ENCODE results near the gene HCRTR1.

The HCRTR1 gene

DNA sequence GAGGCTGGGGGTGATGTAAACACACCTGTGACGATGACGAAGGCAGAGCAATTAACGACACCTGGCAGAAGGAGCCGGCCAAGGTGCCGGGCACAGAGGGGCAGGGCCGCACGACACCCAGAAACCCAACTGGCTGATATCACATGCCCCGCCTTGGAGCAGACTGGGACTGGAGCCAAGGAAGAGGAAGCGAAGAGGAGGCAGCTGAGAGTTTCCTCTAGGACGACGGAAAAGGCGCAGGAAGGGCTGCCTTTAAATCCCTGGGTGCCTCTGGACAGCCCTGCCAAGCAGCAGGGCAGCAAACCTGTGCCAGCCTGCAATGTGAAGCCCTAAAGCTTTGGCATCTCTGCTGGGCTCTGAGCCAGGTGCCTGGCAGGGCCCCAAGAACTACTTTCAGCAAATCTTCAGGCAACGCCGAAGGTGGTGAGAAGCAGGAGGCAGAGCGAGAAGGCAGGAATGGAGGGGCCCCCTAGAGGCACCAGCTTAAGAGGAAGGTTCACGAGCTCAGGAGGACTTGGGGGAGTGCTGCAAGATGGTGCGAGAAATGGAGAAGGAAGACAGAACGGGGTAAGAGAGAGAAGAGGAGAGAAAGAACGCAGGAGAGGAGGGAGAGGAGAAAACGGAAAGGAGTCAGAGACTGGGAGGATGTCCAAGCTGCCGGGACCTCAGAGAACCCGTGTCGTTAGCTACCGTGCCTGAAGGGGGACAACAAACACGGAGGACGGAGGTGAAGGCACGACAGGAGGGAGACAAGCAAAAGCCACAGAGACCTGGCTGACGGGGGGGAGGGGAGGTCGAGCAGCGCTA, 52.5 kb downstream of the HCRTR1 start:
- H3K27me3 ChIP-seq (ENCODE audit: control insufficient read depth, insufficient read depth, low read length): no peaks in the 10 kb centered on the region
- no peak for DNase-seq (ENCODE audit: low read depth, low spot score)
- H3K36me3 ChIP-seq (ENCODE audit: control insufficient read depth, insufficient read depth, low read length): no peaks in the 10 kb centered on the region
- H3K4me1 ChIP-seq (ENCODE audit: control insufficient read depth, insufficient read depth, low read length): 0 out of 2 replicates have a peak, but pooled peaks cover 1% of the 10 kb centered on the region
- no peaks in the 10 kb centered on the region for H3K9me3 ChIP-seq (ENCODE audit: control insufficient read depth, insufficient read depth, low read length)
- no peak overlapping the region for H3K27ac ChIP-seq (ENCODE audit: low read length)
- H3K4me3 ChIP-seq (ENCODE audit: low read length): no peak overlapping the region
- WGBS (ENCODE audit: insufficient coverage, insufficient read length): no CpG with 5 or more reads among the region's 30 CpGs

DNA sequence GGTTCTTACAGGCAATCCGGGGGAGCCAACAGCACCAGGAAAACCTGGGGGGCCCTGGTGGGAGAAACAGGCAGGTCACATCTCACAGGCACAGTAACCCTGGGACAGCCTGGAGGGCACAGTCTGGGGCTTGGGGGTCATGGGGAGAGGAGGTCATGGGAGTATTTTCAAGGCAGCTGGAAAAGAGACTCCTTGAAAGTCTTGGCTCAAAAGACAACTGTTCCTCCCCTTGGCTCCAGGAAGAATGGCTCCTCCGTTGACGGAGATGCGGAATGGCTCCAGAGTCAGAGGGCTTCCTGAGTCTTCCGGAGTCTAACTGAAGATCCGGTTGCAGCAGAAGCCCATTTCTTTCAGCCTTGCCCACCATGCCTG, 53.1 kb downstream of the HCRTR1 start:
- DNase-seq (ENCODE audit: low read depth, low spot score): no peak
- H3K36me3 ChIP-seq (ENCODE audit: control insufficient read depth, insufficient read depth, low read length): no peaks in the 10 kb centered on the region
- H3K9me3 ChIP-seq (ENCODE audit: control insufficient read depth, insufficient read depth, low read length): no peaks in the 10 kb centered on the region
- no CpG with 5 or more reads among the region's 6 CpGs for WGBS (ENCODE audit: insufficient coverage, insufficient read length)
- no peaks in the 10 kb centered on the region for H3K27me3 ChIP-seq (ENCODE audit: control insufficient read depth, insufficient read depth, low read length)
- no peak overlapping the region for H3K4me3 ChIP-seq (ENCODE audit: low read length)
- H3K27ac ChIP-seq (ENCODE audit: low read length): no peak overlapping the region
- H3K4me1 ChIP-seq (ENCODE audit: control insufficient read depth, insufficient read depth, low read length): 0 out of 2 replicates have a peak, but pooled peaks cover 1% of the 10 kb centered on the region

DNA sequence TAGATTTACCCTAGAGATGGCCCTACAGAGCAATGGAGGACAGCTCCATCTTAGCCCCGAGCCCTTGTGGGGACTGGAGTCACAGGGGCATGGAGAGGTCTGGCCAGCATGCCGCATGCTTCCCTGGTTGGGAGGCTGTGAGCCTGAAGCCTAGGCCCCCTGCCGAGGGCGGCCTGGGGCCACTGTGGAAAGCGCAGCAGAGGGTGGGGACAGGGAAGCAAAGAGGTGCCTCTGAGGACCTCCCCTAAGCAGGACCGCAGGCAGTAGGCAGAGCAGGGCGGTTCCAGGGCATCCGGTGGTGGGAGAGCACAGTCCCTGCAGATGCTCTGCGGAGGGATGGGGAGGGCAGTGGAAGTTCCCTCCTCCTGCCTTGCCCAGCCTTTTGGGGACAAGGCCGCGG, 53.7 kb downstream of the HCRTR1 start:
- no peaks in the 10 kb centered on the region for H3K36me3 ChIP-seq (ENCODE audit: control insufficient read depth, insufficient read depth, low read length)
- no CpG with 5 or more reads among the region's 11 CpGs for WGBS (ENCODE audit: insufficient coverage, insufficient read length)
- no peak for DNase-seq (ENCODE audit: low read depth, low spot score)
- H3K27me3 ChIP-seq (ENCODE audit: control insufficient read depth, insufficient read depth, low read length): no peaks in the 10 kb centered on the region
- no peaks in the 10 kb centered on the region for H3K9me3 ChIP-seq (ENCODE audit: control insufficient read depth, insufficient read depth, low read length)
- H3K27ac ChIP-seq (ENCODE audit: low read length): no peak overlapping the region
- no peak overlapping the region for H3K4me3 ChIP-seq (ENCODE audit: low read length)
- H3K4me1 ChIP-seq (ENCODE audit: control insufficient read depth, insufficient read depth, low read length): 0 out of 2 replicates have a peak, but pooled peaks cover 1% of the 10 kb centered on the region

GRCh38 chr1:31671561-31672201, 54.2 kb downstream of the HCRTR1 start:
- Histone ChIP-seq H3K4me3 (ENCODE audit: low read length) (no peak overlapping the region), H3K27ac (ENCODE audit: low read length) (no peak overlapping the region), H3K36me3 (ENCODE audit: control insufficient read depth, insufficient read depth, low read length) (no peaks in the 10 kb centered on the region), H3K4me1 (ENCODE audit: control insufficient read depth, insufficient read depth, low read length) (0 out of 2 replicates have a peak, but pooled peaks cover 1% of the 10 kb centered on the region), H3K9me3 (ENCODE audit: control insufficient read depth, insufficient read depth, low read length) (no peaks in the 10 kb centered on the region), H3K27me3 (ENCODE audit: control insufficient read depth, insufficient read depth, low read length) (no peaks in the 10 kb centered on the region)
- DNase-seq (ENCODE audit: low read depth, low spot score): no peak
- WGBS (ENCODE audit: insufficient coverage, insufficient read length): no CpG with 5 or more reads among the region's 8 CpGs

- WGBS (ENCODE audit: insufficient coverage, insufficient read length): no CpG with 5 or more reads among the region's 13 CpGs
- no peaks in the 10 kb centered on the region for H3K9me3 ChIP-seq (ENCODE audit: control insufficient read depth, insufficient read depth, low read length)
- H3K36me3 ChIP-seq (ENCODE audit: control insufficient read depth, insufficient read depth, low read length): no peaks in the 10 kb centered on the region
- no peaks in the 10 kb centered on the region for H3K27me3 ChIP-seq (ENCODE audit: control insufficient read depth, insufficient read depth, low read length)
- H3K4me1 ChIP-seq (ENCODE audit: control insufficient read depth, insufficient read depth, low read length): 0 out of 2 replicates have a peak, but pooled peaks cover 1% of the 10 kb centered on the region
- no peak overlapping the region for H3K4me3 ChIP-seq (ENCODE audit: low read length)
- H3K27ac ChIP-seq (ENCODE audit: low read length): no peak overlapping the region
- DNase-seq (ENCODE audit: low read depth, low spot score): no peak
These were observed 55.5 kb downstream of the HCRTR1 start for GRCh38 chr1:31672986-31673385.

- H3K36me3 ChIP-seq (ENCODE audit: control insufficient read depth, insufficient read depth, low read length): no peaks in the 10 kb centered on the region
- H3K4me1 ChIP-seq (ENCODE audit: control insufficient read depth, insufficient read depth, low read length): 0 out of 2 replicates have a peak, but pooled peaks cover 1% of the 10 kb centered on the region
- H3K27me3 ChIP-seq (ENCODE audit: control insufficient read depth, insufficient read depth, low read length): no peaks in the 10 kb centered on the region
- DNase-seq (ENCODE audit: low read depth, low spot score): no peak
- H3K27ac ChIP-seq (ENCODE audit: low read length): no peak overlapping the region
- no peaks in the 10 kb centered on the region for H3K9me3 ChIP-seq (ENCODE audit: control insufficient read depth, insufficient read depth, low read length)
- WGBS (ENCODE audit: insufficient coverage, insufficient read length): no CpG with 5 or more reads among the region's 9 CpGs
- no peak overlapping the region for H3K4me3 ChIP-seq (ENCODE audit: low read length)
These were observed 55.9 kb downstream of the HCRTR1 start for GRCh38 chr1:31673433-31673832.

GRCh38 chr1:31674626-31675025, 57.1 kb downstream of the HCRTR1 start:
- no peaks in the 10 kb centered on the region for H3K9me3 ChIP-seq (ENCODE audit: control insufficient read depth, insufficient read depth, low read length)
- no peaks in the 10 kb centered on the region for H3K27me3 ChIP-seq (ENCODE audit: control insufficient read depth, insufficient read depth, low read length)
- WGBS (ENCODE audit: insufficient coverage, insufficient read length): no CpG with 5 or more reads among the region's 8 CpGs
- H3K4me3 ChIP-seq (ENCODE audit: low read length): no peak overlapping the region
- no peak overlapping the region for H3K27ac ChIP-seq (ENCODE audit: low read length)
- no peaks in the 10 kb centered on the region for H3K36me3 ChIP-seq (ENCODE audit: control insufficient read depth, insufficient read depth, low read length)
- no peaks in the 10 kb centered on the region for H3K4me1 ChIP-seq (ENCODE audit: control insufficient read depth, insufficient read depth, low read length)
- no peak for DNase-seq (ENCODE audit: low read depth, low spot score)

DNA sequence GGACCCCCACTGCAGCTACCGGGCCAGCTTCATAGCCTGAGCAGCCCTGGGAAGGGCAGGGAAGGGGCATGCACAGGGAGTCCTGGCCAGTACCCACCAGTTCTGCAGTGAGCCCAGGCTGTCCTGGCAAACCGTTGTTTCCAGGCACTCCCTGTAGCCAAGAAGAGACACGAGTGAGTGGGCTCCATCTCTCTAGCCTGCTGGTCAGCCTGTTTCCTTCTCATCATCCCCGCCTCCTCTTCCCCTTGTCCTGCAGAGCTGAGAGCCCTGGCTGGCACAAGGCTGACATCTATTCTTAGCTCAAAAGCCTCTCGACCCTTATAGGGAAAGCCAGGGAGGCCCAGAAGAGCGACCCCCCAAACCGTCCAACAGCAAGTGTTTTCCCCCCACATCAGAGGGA, 57.7 kb downstream of the HCRTR1 start:
- Histone ChIP-seq H3K4me1 (ENCODE audit: control insufficient read depth, insufficient read depth, low read length) (no peaks in the 10 kb centered on the region), H3K36me3 (ENCODE audit: control insufficient read depth, insufficient read depth, low read length) (no peaks in the 10 kb centered on the region), H3K9me3 (ENCODE audit: control insufficient read depth, insufficient read depth, low read length) (no peaks in the 10 kb centered on the region), H3K27me3 (ENCODE audit: control insufficient read depth, insufficient read depth, low read length) (no peaks in the 10 kb centered on the region), H3K27ac (ENCODE audit: low read length) (no peak overlapping the region), H3K4me3 (ENCODE audit: low read length) (no peak overlapping the region)
- DNase-seq (ENCODE audit: low read depth, low spot score): no peak
- WGBS (ENCODE audit: insufficient coverage, insufficient read length): no CpG with 5 or more reads among the region's 7 CpGs

GRCh38 chr1:31675756-31676155, 58.3 kb downstream of the HCRTR1 start:
- no peaks in the 10 kb centered on the region for H3K27me3 ChIP-seq (ENCODE audit: control insufficient read depth, insufficient read depth, low read length)
- H3K36me3 ChIP-seq (ENCODE audit: control insufficient read depth, insufficient read depth, low read length): no peaks in the 10 kb centered on the region
- WGBS (ENCODE audit: insufficient coverage, insufficient read length): no CpG with 5 or more reads among the region's 14 CpGs
- no peak for DNase-seq (ENCODE audit: low read depth, low spot score)
- H3K4me1 ChIP-seq (ENCODE audit: control insufficient read depth, insufficient read depth, low read length): no peaks in the 10 kb centered on the region
- no peak overlapping the region for H3K27ac ChIP-seq (ENCODE audit: low read length)
- no peaks in the 10 kb centered on the region for H3K9me3 ChIP-seq (ENCODE audit: control insufficient read depth, insufficient read depth, low read length)
- H3K4me3 ChIP-seq (ENCODE audit: low read length): no peak overlapping the region

Data from iPS DF 6.9 (cell line).